HepG2 (cell line): Measurements from ENCODE around the gene KIF1B. TPM values are rescaled to one million over a fixed set of nuclear protein-coding genes. Genes with fewer than 3 reads are reported as not detected.

Experiments
- ATF1 ChIP-seq: IDR thresholded peaks from 2 replicates; pipeline ENCODE4 v1.6.1; 2016; ENCODE audit warnings: mild to moderate bottlenecking, control low read depth
- GTF2F1 ChIP-seq: fragments of 150-350 bp; IDR thresholded peaks from 2 replicates; pipeline ENCODE4 v1.6.1; 2014; ENCODE audit warnings: low read length
- HOXA9 ChIP-seq: sonication (generic); formaldehyde crosslinking; IDR thresholded peaks from 2 replicates; pipeline ENCODE4 v1.8.1; 2022; ENCODE audit warnings: missing genetic modification reagents, mild to moderate bottlenecking, moderate library complexity, borderline replicate concordance
- KLF9 ChIP-seq: IDR thresholded peaks from 2 replicates; pipeline ENCODE4 v1.6.1; 2016; ENCODE audit warnings: low read depth
- NFIC ChIP-seq: IDR thresholded peaks from 2 replicates; pipeline ENCODE4 v1.6.1; 2012; ENCODE audit warnings: mild to moderate bottlenecking, low read length, inconsistent platforms
- POLR2AphosphoS2 ChIP-seq: IDR thresholded peaks from 2 replicates; pipeline ENCODE4 v1.6.1; 2011; ENCODE audit warnings: low read depth, low read length, improper control_type of control experiment
- SALL1 ChIP-seq: sonication (generic); formaldehyde crosslinking; IDR thresholded peaks from 2 replicates; pipeline ENCODE4 v1.8.0; 2022; ENCODE audit warnings: mild to moderate bottlenecking, missing genetic modification reagents
- SNAPC4 ChIP-seq: sonication (generic); formaldehyde crosslinking; IDR thresholded peaks from 2 replicates; pipeline ENCODE4 v1.4.0; 2020; ENCODE audit warnings: mild to moderate bottlenecking, missing genetic modification reagents
- SRSF1 ChIP-seq: fragments of 200-400 bp; formaldehyde crosslinking; optimal IDR thresholded peaks from 2 replicates; pipeline ENCODE3; 2017; ENCODE audit warnings: mild to moderate bottlenecking, low read depth, low read length, moderate library complexity
- THYN1 ChIP-seq: sonication (generic); formaldehyde crosslinking; IDR thresholded peaks from 2 replicates; pipeline ENCODE4 v1.8.1; 2023; ENCODE audit warnings: low read depth, mild to moderate bottlenecking, moderate library complexity, missing genetic modification reagents, borderline replicate concordance
- XRCC5 ChIP-seq: fragments of 200-400 bp; formaldehyde crosslinking; optimal IDR thresholded peaks from 2 replicates; pipeline ENCODE3; 2017; ENCODE audit warnings: mild to moderate bottlenecking, low read length
- ZFP62 ChIP-seq: sonication (generic); formaldehyde crosslinking; IDR thresholded peaks from 2 replicates; pipeline ENCODE4 v1.4.0; 2020; ENCODE audit warnings: missing genetic modification reagents
- ZNF101 ChIP-seq: sonication (generic); formaldehyde crosslinking; IDR thresholded peaks from 2 replicates; pipeline ENCODE4 v1.4.0; 2020; ENCODE audit warnings: mild to moderate bottlenecking, low read depth, missing genetic modification reagents, borderline replicate concordance
- polyA plus RNA-seq, 8 experiments: library from polyadenylated mRNA; depleted of rRNA in 3 of 8; stranded (reverse) in 7 of 8; unstranded in 1 of 8; fragments of >200 nt; fragmentation: Illumina TruSeq in 4 of 8; extraction: Trizol in 4 of 8; gene quantifications; 2 replicates each; pipeline versions ENCODE4 v1.2.1 to v1.2.3, GENCODE V29; 2011 to 2016; ENCODE audit warnings: low read depth in 4 of 8, missing spikeins in 1 of 8, mixed read lengths in 1 of 8; ENCODE audit not compliant: insufficient read depth in 1 of 8
- total RNA-seq, 5 experiments: library from RNA; depleted of rRNA; stranded (reverse); fragments of >200 nt; fragmentation: Illumina TruSeq; extraction: Trizol; gene quantifications; 2 replicates each; pipeline ENCODE4 v1.2.3, GENCODE V29; 2016; ENCODE audit warnings: low read depth in 1 of 5
- TF ChIP-seq, protein P1 (sequence below): sonication (generic); formaldehyde crosslinking; IDR thresholded peaks from 2 replicates; pipeline ENCODE4 v1.5.0; 2020; ENCODE audit warnings: mild to moderate bottlenecking, missing genetic modification reagents
- TF ChIP-seq, protein P2 (sequence below): sonication (generic); formaldehyde crosslinking; IDR thresholded peaks from 2 replicates; pipeline ENCODE4 v1.4.0; 2020; ENCODE audit warnings: missing genetic modification reagents, borderline replicate concordance

Gene KIF1B
- total and polyA plus RNA-seq, 2 of the 13 experiments (the other 11 are each of a cell fraction or from before 2014, with no cell fraction given) = 26.7 to 32.5 TPM

- TF ChIP-seq HOXA9 (CRISPR knock-in tag) (0 out of 2 replicates have a peak, but pooled peaks have one; percentile 15), SNAPC4 (peak; percentile 82; the same call in 1 of the 2 replicates), POLR2AphosphoS2 (no peak), GTF2F1 (no peak), ZNF101 (CRISPR knock-in tag) (0 out of 2 replicates have a peak, but pooled peaks have one; percentile 46), XRCC5 (peak; percentile 97), ATF1 (CRISPR knock-in tag) (no peak), SRSF1 (peak; percentile 12), NFIC (no peak), SALL1 (CRISPR knock-in tag) (peak; percentile 71), ZFP62 (no peak), THYN1 (CRISPR knock-in tag) (no peak), KLF9 (CRISPR knock-in tag) (peak; percentile 77; the same call in 1 of the 2 replicates)
- TF ChIP-seq, protein P1, sequence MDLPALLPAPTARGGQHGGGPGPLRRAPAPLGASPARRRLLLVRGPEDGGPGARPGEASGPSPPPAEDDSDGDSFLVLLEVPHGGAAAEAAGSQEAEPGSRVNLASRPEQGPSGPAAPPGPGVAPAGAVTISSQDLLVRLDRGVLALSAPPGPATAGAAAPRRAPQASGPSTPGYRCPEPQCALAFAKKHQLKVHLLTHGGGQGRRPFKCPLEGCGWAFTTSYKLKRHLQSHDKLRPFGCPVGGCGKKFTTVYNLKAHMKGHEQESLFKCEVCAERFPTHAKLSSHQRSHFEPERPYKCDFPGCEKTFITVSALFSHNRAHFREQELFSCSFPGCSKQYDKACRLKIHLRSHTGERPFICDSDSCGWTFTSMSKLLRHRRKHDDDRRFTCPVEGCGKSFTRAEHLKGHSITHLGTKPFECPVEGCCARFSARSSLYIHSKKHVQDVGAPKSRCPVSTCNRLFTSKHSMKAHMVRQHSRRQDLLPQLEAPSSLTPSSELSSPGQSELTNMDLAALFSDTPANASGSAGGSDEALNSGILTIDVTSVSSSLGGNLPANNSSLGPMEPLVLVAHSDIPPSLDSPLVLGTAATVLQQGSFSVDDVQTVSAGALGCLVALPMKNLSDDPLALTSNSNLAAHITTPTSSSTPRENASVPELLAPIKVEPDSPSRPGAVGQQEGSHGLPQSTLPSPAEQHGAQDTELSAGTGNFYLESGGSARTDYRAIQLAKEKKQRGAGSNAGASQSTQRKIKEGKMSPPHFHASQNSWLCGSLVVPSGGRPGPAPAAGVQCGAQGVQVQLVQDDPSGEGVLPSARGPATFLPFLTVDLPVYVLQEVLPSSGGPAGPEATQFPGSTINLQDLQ (CRISPR knock-in tag) = peak; percentile 87; the same call in 1 of the 2 replicates
- TF ChIP-seq, protein P2, sequence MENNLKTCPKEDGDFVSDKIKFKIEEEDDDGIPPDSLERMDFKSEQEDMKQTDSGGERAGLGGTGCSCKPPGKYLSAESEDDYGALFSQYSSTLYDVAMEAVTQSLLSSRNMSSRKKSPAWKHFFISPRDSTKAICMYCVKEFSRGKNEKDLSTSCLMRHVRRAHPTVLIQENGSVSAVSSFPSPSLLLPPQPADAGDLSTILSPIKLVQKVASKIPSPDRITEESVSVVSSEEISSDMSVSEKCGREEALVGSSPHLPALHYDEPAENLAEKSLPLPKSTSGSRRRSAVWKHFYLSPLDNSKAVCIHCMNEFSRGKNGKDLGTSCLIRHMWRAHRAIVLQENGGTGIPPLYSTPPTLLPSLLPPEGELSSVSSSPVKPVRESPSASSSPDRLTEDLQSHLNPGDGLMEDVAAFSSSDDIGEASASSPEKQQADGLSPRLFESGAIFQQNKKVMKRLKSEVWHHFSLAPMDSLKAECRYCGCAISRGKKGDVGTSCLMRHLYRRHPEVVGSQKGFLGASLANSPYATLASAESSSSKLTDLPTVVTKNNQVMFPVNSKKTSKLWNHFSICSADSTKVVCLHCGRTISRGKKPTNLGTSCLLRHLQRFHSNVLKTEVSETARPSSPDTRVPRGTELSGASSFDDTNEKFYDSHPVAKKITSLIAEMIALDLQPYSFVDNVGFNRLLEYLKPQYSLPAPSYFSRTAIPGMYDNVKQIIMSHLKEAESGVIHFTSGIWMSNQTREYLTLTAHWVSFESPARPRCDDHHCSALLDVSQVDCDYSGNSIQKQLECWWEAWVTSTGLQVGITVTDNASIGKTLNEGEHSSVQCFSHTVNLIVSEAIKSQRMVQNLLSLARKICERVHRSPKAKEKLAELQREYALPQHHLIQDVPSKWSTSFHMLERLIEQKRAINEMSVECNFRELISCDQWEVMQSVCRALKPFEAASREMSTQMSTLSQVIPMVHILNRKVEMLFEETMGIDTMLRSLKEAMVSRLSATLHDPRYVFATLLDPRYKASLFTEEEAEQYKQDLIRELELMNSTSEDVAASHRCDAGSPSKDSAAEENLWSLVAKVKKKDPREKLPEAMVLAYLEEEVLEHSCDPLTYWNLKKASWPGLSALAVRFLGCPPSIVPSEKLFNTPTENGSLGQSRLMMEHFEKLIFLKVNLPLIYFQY = peak; percentile 78
Measured at GRCh38 chr1:10398734-10399443, 188.5 kb downstream of the KIF1B start, which contains the start of gene PGD (continued).
